GM12875 (cell line): ENCODE data around the gene ZFYVE28.

Source experiments
- H3K4me3 ChIP-seq: one replicate; pipeline ENCODE4 v1.5.1; 2011; ENCODE audit warnings: low read depth, low read length, control low read depth
- CTCF ChIP-seq: IDR thresholded peaks from 2 replicates; pipeline ENCODE4 v1.5.1; 2011; ENCODE audit warnings: low read depth, mild to moderate bottlenecking, control low read depth, inconsistent platforms, low read length, moderate library complexity, borderline replicate concordance; ENCODE audit not compliant: insufficient read depth

ZFYVE28 gene

GRCh38 chr4:2302387-2303119 is 115.9 kb downstream of the ZFYVE28 start:
- no peak overlapping the region for H3K4me3 ChIP-seq
- no peak for TF ChIP-seq CTCF

GRCh38 chr4:2301806-2302205 is 116.6 kb downstream of the ZFYVE28 start:
- no peak overlapping the region for H3K4me3 ChIP-seq
- no peak for TF ChIP-seq CTCF

GRCh38 chr4:2301225-2301642 is 117.2 kb downstream of the ZFYVE28 start:
- TF ChIP-seq CTCF, result no peak
- H3K4me3 ChIP-seq, result no peak overlapping the region

- no peak overlapping the region for H3K4me3 ChIP-seq
- TF ChIP-seq CTCF, result no peak
Observed at GRCh38 chr4:2300431-2301224, 117.8 kb downstream of the ZFYVE28 start.

- TF ChIP-seq CTCF, result no peak
- H3K4me3 ChIP-seq, result no peak overlapping the region
Observed at GRCh38 chr4:2299794-2300193, 118.7 kb downstream of the ZFYVE28 start.

GRCh38 chr4:2298532-2298991 is 119.9 kb downstream of the ZFYVE28 start:
- no peak overlapping the region for H3K4me3 ChIP-seq
- no peak for TF ChIP-seq CTCF
